GM18502 (cell line): ENCODE data around the gene RGS8.
"Not testable (repeated sequence)": the region's sequence is repeated elsewhere in the genome, so short reads cannot be mapped to it uniquely, and the experiment has no call there.

Experiments
- ATAC-seq: cut with Tn5 transposase; IDR thresholded peaks from one replicate; pipeline ENCODE4 v1.9.1; 2021; ENCODE audit warnings: mild to moderate bottlenecking; ENCODE audit not compliant: unreplicated experiment, poor library complexity

Gene RGS8

DNA sequence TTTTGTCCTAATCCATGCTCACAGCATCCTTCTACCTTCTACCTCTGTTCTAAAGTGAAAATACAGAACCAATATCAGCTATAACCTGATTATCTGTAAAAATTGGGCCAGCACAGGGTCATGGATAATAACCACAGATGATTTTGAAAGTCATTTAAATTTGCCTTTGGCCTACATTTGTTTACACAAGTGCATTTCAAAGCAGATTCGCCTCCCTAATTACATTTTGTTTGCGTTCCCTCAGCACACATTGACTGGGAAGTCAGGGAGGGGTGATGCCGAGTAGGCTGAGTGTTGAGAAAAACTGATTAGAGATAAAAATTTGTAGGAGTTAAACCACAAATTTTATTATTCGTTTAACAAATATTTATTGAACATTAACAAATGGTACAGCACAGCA is 19.2 kb upstream of the RGS8 start:
- ATAC-seq = no peak

DNA sequence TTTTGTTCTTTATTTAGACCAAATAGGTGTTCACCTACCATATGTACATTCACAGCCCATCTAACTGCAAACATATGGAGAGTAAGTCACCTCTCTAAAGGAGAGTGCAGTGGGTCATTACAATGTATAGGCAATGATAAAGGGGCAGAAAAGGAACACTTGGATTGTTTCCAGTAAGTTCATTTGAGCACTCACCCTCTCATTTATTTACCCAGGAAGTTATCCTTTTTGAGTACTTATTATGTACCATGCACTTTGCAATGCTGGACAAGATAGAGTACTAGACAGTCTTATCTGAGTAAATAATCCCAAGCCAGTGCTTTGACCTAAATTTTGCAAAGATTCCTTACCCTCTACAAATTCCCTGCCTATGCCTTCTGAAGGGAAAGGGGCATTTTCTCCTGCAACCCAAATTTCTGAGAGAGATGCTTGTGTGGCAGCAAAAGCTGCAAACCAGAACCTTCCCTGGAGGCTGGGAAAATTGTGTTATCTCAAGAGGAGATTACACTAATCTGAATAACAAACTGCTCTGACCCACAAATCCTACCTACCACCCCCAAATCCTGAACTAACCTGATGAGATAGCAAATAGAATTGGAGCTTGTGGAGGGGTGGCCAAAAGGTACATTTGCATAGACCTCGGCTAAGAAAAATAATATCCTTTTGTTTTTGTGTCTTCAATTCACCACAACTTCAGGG is 18.6 kb upstream of the RGS8 start:
- ATAC-seq = no peak

GRCh38 chr1:182700351-182700709 is 15.9 kb upstream of the RGS8 start:
- no peak for ATAC-seq

GRCh38 chr1:182699393-182700350 is 15.3 kb upstream of the RGS8 start:
- ATAC-seq = no peak

GRCh38 chr1:182698971-182699370 is 14.6 kb upstream of the RGS8 start:
- no peak for ATAC-seq

- ATAC-seq = not testable (repeated sequence)
Measured at GRCh38 chr1:182693139-182693538, 8.8 kb upstream of the RGS8 start.

DNA sequence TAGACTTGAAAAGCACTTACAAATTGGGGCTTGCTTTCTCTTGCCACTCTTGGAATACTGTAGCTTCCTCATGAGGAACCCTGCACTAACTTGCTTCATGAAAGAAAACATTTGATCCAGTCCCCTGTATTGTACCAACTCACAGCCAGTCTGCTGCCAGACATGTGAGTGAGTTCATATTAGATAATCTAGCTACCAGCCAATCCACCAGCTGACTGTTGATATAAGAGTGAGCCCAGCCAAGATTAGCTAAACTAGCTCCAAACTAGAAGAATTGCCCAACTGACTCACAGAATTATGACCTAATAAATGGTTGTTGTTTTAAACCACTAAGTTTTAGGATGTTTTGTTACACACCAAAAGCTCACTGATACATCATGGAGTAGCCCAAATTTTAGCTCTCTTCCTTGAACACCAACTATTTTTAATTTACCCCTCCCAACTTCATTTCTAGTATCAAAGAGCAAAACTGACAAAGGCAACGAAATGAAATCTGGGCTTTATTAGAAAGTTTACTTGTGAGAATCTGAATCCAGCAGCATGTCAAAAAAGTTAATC is 6.6 kb upstream of the RGS8 start:
- no peak for ATAC-seq

- no peak for ATAC-seq
Measured at GRCh38 chr1:182688436-182689205, 4.2 kb upstream of the RGS8 start.

GRCh38 chr1:182687361-182687760 is 3.0 kb upstream of the RGS8 start:
- ATAC-seq = no peak

- ATAC-seq = no peak
Measured at GRCh38 chr1:182686446-182686845, 2.1 kb upstream of the RGS8 start.

DNA sequence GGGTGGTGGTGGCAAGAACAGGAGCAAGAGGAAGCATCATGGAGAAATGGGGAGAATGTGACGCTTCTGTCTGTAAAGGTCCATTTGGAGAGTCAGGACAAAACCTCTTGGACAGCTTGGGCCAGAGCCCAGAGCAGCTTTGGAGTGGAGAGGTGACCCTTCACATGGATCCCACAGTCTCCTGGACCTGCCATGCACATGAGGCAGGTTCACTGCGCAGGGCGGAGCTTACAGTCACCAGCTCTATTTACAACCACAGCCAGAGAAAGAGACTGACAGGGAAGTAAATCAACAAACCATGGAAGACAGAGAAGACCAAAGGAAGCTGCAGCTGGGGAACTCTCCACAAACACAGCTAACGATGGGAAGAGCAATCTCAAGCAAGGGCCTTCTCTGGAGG is 828 bp upstream of the RGS8 start:
- no peak for ATAC-seq

- ATAC-seq = no peak
Measured at GRCh38 chr1:182682898-182683501, 1.4 kb downstream of the RGS8 start.

- ATAC-seq = no peak
Measured at GRCh38 chr1:182682406-182682805, 2.0 kb downstream of the RGS8 start.

DNA sequence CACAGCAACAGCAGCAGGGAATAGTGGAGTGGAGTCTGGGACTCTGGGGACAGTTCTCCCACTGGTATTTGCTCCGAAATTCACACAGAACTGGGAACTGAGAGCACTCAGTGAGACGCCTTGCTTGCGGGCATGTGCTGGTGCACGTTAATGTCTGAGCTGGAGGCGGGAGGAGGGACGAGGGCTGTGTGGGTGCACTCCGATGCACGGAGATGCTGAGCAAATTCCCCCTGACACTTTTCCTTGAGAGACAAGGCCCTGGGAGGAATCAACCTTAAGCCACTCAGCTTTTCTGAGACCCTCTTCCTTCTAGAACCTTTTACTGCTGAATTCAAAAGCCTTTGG is 2.8 kb downstream of the RGS8 start:
- no peak for ATAC-seq

DNA sequence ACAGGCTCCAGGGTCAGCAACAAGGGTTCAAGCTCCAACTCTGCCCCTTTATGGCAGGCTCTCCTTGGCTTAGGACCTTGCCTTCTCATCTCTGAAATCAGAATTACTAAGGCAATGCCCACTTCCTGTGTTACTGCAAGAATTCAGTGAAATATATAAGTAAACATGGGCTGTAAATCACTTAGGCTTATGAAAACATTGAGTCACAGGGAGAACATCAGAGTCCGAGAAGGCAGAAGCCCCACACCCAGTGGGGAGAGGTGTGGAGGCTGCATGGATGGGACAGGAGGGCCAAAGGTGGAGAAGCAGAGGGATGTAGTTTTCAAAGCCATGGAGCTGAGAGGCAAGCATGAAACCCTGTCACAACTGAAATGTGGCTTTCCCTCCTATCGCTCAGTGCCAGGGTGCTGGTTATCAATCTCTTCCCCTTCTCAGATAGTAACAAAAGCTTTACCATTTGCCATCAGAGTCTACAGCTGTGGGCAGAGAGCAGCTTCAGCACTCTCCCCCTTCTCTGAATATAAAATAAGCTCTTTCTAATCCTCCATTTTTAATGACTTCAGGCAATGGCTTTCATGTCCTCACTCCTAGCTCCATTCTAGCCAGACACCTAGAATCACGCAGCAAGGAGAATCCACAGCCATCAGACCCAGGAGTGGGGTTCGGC is 3.4 kb downstream of the RGS8 start:
- no peak for ATAC-seq

DNA sequence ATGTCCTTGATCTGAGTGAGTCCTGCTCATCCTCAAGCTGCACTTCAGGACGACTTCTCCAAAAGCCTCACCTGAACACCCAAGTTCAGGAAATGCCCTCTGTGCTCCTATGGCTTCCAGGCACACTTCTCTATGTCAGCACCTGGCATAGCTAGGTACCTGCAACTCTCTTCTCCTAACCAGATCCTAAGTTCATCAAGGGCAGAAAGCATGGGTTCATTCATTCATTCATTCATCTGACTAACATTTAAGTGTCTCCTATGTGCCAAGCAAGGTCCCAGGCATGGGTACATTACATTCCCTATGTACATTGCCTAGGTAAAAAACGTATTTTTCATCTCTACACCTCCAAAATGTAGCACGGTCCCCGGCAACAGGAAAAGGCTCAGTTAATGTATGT is 4.0 kb downstream of the RGS8 start:
- no peak for ATAC-seq

- ATAC-seq = no peak
Measured at GRCh38 chr1:182679684-182680083, 4.7 kb downstream of the RGS8 start.

GRCh38 chr1:182677397-182678098 is 6.8 kb downstream of the RGS8 start:
- peak; percentile 89 for ATAC-seq

DNA sequence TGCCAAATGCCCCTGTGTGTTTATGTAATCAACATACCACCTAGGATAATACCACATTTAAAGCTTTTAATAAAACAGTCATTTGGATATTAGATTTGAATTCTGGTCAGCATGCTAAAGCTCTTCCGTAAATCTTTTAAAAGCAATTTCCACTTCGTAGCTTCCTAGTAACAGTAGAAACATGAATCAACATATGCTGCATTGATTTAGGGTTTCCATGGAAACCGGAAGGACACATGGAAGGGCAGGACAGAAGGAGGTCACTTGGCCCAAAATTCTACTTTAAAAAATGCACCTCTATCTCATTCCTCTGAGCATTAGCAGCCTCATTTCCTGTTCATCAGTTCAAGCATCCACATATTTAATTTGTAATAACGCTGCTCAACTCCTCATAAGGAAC is 8.1 kb downstream of the RGS8 start:
- ATAC-seq = no peak
